HepG2 (cell line): ENCODE measurements around the gene VPS13D. TPM values are rescaled to one million over a fixed set of nuclear protein-coding genes. Genes with fewer than 3 reads are reported as not detected.
A peak's percentile ranks its signal among the peaks of the same experiment; 100 is the strongest.

Experiments
- ASH2L ChIP-seq: fragments of 300-600, 200-600 bp; sonication (generic); IDR thresholded peaks from 2 replicates; pipeline ENCODE4 v1.7.0; 2017; ENCODE audit warnings: low read depth, mild to moderate bottlenecking, moderate library complexity, mixed read lengths, low read length; ENCODE audit not compliant: insufficient read length
- FOSL1 ChIP-seq: sonication (generic); formaldehyde crosslinking; IDR thresholded peaks from 2 replicates; pipeline ENCODE4 v1.9.0; 2021; ENCODE audit warnings: missing genetic modification reagents, borderline replicate concordance
- FOXP1 ChIP-seq, 2 experiments: fragments of 450-650 bp in 1 of 2; IDR thresholded peaks; 2 replicates each; pipeline ENCODE4 v1.6.1; 2017 to 2018; ENCODE audit warnings: antibody characterized with exemption in 1 of 2
- HIVEP1 ChIP-seq: sonication (generic); formaldehyde crosslinking; IDR thresholded peaks from 2 replicates; pipeline ENCODE4 v1.4.0; 2020; ENCODE audit warnings: mild to moderate bottlenecking, missing genetic modification reagents
- IKZF4 ChIP-seq: sonication (generic); formaldehyde crosslinking; IDR thresholded peaks from 2 replicates; pipeline ENCODE4 v1.5.1; 2020; ENCODE audit warnings: borderline replicate concordance, mild to moderate bottlenecking, low read depth, missing genetic modification reagents; ENCODE audit errors: not compliant biosample characterization
- ISX ChIP-seq: sonication (generic); formaldehyde crosslinking; conservative IDR thresholded peaks from 2 replicates; pipeline ENCODE4 v1.5.0; 2020; ENCODE audit warnings: missing genetic modification reagents
- JUNB ChIP-seq: sonication (generic); formaldehyde crosslinking; IDR thresholded peaks from 2 replicates; pipeline ENCODE4 v1.8.0; 2022; ENCODE audit warnings: missing genetic modification reagents, mild to moderate bottlenecking, borderline replicate concordance
- NR2C2 ChIP-seq: sonication (generic); formaldehyde crosslinking; IDR thresholded peaks from 2 replicates; pipeline ENCODE4 v1.4.0; 2020; ENCODE audit warnings: missing genetic modification reagents, mild to moderate bottlenecking, moderate library complexity, borderline replicate concordance
- SMAD3 ChIP-seq: sonication (generic); formaldehyde crosslinking; IDR thresholded peaks from 2 replicates; pipeline ENCODE4 v1.4.0; 2020; ENCODE audit warnings: missing genetic modification reagents
- SSRP1 ChIP-seq: IDR thresholded peaks from 2 replicates; pipeline ENCODE4 v1.6.1; 2016; ENCODE audit warnings: control low read depth
- ZNF124 ChIP-seq: sonication (generic); formaldehyde crosslinking; IDR thresholded peaks from 2 replicates; pipeline ENCODE4 v1.4.0; 2020; ENCODE audit warnings: missing genetic modification reagents
- ZNF329 ChIP-seq: sonication (generic); formaldehyde crosslinking; IDR thresholded peaks from 2 replicates; pipeline ENCODE4 v1.9.0; 2021; ENCODE audit warnings: low read depth, mild to moderate bottlenecking, missing genetic modification reagents
- ZNF333 ChIP-seq: sonication (generic); formaldehyde crosslinking; IDR thresholded peaks from 2 replicates; pipeline ENCODE4 v1.4.0; 2020; ENCODE audit warnings: mild to moderate bottlenecking, missing genetic modification reagents, borderline replicate concordance
- ZNF337 ChIP-seq: sonication (generic); formaldehyde crosslinking; IDR thresholded peaks from 2 replicates; pipeline ENCODE4 v1.5.1; 2020; ENCODE audit warnings: missing genetic modification reagents, low read depth, mild to moderate bottlenecking, borderline replicate concordance
- ZNF468 ChIP-seq: sonication (generic); formaldehyde crosslinking; IDR thresholded peaks from 2 replicates; pipeline ENCODE4 v1.8.0; 2022; ENCODE audit warnings: mild to moderate bottlenecking, moderate library complexity, missing genetic modification reagents
- polyA plus RNA-seq, 8 experiments: library from polyadenylated mRNA; depleted of rRNA in 3 of 8; stranded (reverse) in 7 of 8; unstranded in 1 of 8; fragments of >200 nt; fragmentation: Illumina TruSeq in 4 of 8; extraction: Trizol in 4 of 8; gene quantifications; 2 replicates each; pipeline versions ENCODE4 v1.2.1 to v1.2.3, GENCODE V29; 2011 to 2016; ENCODE audit warnings: low read depth in 4 of 8, missing spikeins in 1 of 8, mixed read lengths in 1 of 8; ENCODE audit not compliant: insufficient read depth in 1 of 8
- total RNA-seq, 5 experiments: library from RNA; depleted of rRNA; stranded (reverse); fragments of >200 nt; fragmentation: Illumina TruSeq; extraction: Trizol; gene quantifications; 2 replicates each; pipeline ENCODE4 v1.2.3, GENCODE V29; 2016; ENCODE audit warnings: low read depth in 1 of 5
- TF ChIP-seq, protein P1 (sequence below): sonication (generic); formaldehyde crosslinking; IDR thresholded peaks from 2 replicates; pipeline ENCODE4 v1.5.0; 2020; ENCODE audit warnings: missing genetic modification reagents
- TF ChIP-seq, protein P2 (sequence below): sonication (generic); formaldehyde crosslinking; conservative IDR thresholded peaks from 2 replicates; pipeline ENCODE4 v1.8.0; 2022; ENCODE audit warnings: missing genetic modification reagents
- TF ChIP-seq, protein P3 (sequence below), 2 experiments: sonication (generic) in 1 of 2; formaldehyde crosslinking in 1 of 2; IDR thresholded peaks; 2 replicates each; pipeline versions ENCODE4 v1.4.0 to v1.6.1; 2016 to 2020; ENCODE audit warnings: borderline replicate concordance in 1 of 2, low read depth in 1 of 2, mild to moderate bottlenecking in 1 of 2, missing genetic modification reagents in 1 of 2
- TF ChIP-seq, protein P4 (sequence below): sonication (generic); formaldehyde crosslinking; IDR thresholded peaks from 2 replicates; pipeline ENCODE4 v1.4.0; 2020; ENCODE audit warnings: missing genetic modification reagents

VPS13D gene
- total and polyA plus RNA-seq, 2 of the 13 experiments (the other 11 are each of a cell fraction or from before 2014, with no cell fraction given), result 8.6 to 13.9 TPM

DNA sequence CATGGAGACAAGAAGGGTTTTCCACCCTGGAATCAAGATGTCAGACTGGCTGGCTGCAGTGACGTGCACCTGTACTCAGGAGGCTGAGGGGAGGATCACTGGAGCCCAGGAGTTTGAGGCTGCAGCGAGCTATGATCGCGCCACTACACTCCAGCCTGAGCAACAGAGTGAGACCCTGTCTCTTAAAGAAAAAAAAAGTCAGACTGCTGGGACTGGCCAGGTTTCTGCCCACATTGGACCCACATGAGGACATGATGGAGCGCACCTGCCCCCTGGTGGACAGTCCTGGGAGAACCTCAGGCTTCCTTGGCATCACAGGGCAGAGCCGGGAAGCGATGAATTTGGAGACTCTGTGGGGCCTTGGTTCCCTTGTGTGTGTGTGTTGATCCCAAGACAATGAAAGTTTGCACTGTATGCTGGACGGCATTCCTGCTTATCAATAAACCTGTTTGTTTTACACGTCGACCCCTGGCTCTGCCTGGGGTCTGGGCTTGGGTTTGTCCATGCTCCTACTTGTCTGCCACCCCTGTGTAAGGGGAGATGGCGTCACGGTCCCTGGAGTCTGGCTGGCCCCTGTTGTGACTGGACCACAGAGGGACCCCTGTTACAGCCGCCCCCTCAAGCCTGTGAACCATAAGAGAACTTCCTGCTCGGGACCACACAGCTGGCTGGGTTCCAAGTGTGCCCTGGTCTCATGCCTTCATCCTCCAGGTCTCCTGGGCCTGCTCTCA, 20.9 kb upstream of the VPS13D start (continued):
- TF ChIP-seq ZNF468 (CRISPR knock-in tag), result no peak
- no peak for TF ChIP-seq ZNF333 (CRISPR knock-in tag)
- no peak for TF ChIP-seq ZNF124 (CRISPR knock-in tag)
- TF ChIP-seq SMAD3 (CRISPR knock-in tag), result 0 out of 2 replicates have a peak, but pooled peaks have one; percentile 19
- TF ChIP-seq, protein P1, sequence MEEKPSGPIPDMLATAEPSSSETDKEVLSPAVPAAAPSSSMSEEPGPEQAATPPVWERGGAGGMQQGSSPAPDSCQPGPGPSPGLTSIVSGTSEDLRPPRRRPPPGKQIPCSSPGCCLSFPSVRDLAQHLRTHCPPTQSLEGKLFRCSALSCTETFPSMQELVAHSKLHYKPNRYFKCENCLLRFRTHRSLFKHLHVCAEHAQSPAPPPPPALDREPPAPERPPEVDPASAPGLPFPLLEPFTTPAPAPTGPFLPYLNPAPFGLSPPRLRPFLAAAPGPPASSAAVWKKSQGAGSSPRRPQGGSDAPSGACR, result no peak
- TF ChIP-seq, protein P2, sequence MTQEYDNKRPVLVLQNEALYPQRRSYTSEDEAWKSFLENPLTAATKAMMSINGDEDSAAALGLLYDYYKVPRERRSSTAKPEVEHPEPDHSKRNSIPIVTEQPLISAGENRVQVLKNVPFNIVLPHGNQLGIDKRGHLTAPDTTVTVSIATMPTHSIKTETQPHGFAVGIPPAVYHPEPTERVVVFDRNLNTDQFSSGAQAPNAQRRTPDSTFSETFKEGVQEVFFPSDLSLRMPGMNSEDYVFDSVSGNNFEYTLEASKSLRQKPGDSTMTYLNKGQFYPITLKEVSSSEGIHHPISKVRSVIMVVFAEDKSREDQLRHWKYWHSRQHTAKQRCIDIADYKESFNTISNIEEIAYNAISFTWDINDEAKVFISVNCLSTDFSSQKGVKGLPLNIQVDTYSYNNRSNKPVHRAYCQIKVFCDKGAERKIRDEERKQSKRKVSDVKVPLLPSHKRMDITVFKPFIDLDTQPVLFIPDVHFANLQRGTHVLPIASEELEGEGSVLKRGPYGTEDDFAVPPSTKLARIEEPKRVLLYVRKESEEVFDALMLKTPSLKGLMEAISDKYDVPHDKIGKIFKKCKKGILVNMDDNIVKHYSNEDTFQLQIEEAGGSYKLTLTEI (CRISPR knock-in tag), result no peak
- TF ChIP-seq HIVEP1 (CRISPR knock-in tag), result no peak
- no peak for TF ChIP-seq ZNF337 (CRISPR knock-in tag)
- TF ChIP-seq ISX (CRISPR knock-in tag), result no peak
- TF ChIP-seq, protein P3, sequence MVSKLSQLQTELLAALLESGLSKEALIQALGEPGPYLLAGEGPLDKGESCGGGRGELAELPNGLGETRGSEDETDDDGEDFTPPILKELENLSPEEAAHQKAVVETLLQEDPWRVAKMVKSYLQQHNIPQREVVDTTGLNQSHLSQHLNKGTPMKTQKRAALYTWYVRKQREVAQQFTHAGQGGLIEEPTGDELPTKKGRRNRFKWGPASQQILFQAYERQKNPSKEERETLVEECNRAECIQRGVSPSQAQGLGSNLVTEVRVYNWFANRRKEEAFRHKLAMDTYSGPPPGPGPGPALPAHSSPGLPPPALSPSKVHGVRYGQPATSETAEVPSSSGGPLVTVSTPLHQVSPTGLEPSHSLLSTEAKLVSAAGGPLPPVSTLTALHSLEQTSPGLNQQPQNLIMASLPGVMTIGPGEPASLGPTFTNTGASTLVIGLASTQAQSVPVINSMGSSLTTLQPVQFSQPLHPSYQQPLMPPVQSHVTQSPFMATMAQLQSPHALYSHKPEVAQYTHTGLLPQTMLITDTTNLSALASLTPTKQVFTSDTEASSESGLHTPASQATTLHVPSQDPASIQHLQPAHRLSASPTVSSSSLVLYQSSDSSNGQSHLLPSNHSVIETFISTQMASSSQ (IDR thresholded peaks at IDR 0.05; ENCODE audit: low read depth), result no peak
- TF ChIP-seq, protein P3 (CRISPR knock-in tag; IDR thresholded peaks at IDR 0.05; ENCODE audit: borderline replicate concordance), result no peak
- no peak for TF ChIP-seq FOXP1 (IDR thresholded peaks at IDR 0.05)
- TF ChIP-seq FOXP1 (CRISPR knock-in tag; IDR thresholded peaks at IDR 0.05), result no peak
- no peak for TF ChIP-seq ZNF329
- TF ChIP-seq FOSL1, result no peak
- no peak for TF ChIP-seq IKZF4 (CRISPR knock-in tag)
- TF ChIP-seq, protein P4, sequence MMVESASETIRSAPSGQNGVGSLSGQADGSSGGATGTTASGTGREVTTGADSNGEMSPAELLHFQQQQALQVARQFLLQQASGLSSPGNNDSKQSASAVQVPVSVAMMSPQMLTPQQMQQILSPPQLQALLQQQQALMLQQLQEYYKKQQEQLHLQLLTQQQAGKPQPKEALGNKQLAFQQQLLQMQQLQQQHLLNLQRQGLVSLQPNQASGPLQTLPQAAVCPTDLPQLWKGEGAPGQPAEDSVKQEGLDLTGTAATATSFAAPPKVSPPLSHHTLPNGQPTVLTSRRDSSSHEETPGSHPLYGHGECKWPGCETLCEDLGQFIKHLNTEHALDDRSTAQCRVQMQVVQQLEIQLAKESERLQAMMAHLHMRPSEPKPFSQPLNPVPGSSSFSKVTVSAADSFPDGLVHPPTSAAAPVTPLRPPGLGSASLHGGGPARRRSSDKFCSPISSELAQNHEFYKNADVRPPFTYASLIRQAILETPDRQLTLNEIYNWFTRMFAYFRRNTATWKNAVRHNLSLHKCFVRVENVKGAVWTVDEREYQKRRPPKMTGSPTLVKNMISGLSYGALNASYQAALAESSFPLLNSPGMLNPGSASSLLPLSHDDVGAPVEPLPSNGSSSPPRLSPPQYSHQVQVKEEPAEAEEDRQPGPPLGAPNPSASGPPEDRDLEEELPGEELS, result no peak
- no peak for TF ChIP-seq ASH2L
- TF ChIP-seq NR2C2 (CRISPR knock-in tag), result no peak
- TF ChIP-seq SSRP1 (CRISPR knock-in tag), result no peak
- TF ChIP-seq JUNB (CRISPR knock-in tag), result no peak
